ENCODE data around the gene PSMD6.
A peak's percentile ranks its signal among the peaks of the same experiment; 100 is the strongest.

The PSMD6 gene

DNA sequence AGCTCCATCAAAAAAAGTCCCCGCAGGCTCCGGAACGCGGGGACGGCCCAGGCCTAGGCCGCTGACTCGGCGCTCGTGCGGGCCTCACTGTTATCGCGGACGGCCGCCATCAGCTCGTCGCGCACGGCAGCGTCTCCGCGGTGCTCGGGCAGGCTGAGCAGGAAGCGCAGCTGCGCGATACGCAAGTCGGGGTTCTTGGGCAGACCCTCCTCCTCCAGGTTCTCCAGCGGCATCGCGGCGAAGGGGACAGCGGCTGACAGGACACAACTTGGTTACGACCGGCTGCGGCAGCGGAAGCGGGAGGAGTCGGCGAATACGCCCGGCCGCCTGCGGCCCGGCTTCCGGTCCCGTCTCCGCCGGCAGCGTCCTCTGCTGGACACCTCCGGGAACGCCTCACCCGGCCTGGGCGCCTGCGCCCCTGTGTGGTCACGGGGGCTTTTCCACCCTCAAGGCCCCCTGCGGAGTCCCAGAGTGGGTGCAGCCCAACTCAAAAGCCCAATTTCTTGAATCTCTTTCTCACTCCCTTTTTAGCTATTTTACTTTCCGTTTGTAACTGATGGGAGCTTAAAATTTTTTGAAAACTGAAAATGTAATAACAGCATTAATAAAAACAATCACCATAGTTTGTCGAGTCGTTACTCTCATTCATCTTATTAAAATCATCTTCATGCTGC, at the start of gene PSMD6:
PSMD6 (minus strand) TSS at position 308 of the 674 bp plus-strand sequence; CDS start at position 233, 75 bp downstream.
- DNase-seq: peak; percentile 85 to 96 (median 90)

DNA sequence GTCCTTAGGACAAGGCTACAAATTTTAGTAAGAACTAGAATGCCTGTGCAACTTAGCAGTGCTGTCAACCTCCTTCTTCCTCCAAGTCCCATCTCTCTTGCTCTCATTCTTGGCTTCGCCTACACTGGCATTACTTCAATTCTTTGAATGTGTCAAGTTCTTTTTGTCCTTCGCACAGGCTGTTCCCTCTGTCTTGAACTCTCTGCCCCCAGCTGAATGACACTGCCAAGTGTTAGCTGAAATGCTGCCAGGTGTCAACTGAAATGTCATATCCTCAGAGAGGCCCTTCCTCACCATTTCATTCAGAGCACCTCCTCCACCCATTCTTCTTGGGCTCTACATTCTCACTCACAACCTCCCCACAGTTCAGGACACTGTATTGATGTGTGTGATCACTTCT, 48.8 kb upstream of the PSMD6 start:
- no peak for DNase-seq

DNA sequence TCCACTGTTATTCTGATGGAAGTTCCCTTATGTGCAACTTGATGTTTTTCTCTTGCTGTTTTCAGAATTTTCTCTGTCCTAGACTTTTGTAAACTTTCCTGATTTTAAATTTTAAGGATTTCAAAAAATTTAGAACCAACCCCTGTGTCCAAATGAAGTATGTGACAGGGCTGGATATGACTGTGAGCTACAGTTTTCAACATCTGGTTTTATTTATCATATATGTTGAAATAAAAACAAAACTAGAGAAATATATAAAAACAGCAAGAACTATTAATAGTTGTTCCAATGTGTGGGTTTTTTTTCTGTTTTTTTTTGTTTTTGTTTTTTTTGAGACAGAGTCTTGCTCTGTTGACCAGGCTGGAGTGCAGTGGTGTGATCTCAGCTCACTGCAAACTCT, 47.4 kb upstream of the PSMD6 start:
- no peak for DNase-seq

- DNase-seq: no peak
Measured at GRCh38 chr3:64067506-64068346, 44.4 kb upstream of the PSMD6 start.

DNA sequence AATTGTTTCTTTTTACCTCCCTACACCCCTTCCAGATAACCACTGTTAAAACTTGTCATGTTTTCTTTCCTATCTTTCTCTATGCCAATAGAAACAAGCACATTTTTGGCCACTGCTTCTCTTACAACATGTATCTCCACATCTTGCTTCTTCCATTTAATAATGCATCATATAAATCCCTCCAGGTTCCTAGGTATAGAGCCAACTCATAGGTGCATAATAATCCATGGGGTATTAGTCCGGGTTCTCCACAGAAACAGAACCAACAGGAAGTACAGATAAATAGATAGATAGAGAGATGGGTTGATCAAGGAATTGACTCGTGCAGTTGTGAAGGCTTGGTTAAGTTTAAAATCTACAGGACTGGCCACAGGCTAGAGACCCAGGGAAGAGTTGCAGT, 41.5 kb upstream of the PSMD6 start:
- no peak for DNase-seq

DNA sequence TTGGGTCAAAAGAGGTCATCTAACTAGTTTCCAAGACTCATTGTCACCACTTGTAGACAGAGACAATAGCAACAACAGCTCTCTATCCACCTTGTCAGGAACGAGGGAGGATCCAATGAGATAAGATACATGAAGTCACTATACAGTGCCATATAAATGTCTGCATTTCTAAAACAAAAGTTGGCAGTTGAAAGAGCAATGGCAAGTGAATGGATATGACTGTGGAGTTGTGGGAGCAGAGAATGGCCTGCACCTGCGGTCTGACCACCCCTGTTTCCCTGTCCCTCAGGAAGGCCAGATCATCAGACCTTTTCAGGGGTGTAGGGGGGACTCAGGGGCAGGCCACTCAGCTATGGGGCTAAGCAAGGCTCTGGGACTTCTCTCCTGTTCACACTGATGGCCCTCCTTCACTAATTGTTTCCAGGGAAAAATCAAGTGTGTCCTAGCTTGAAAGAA, 40.7 kb upstream of the PSMD6 start:
- no peak for DNase-seq

DNA sequence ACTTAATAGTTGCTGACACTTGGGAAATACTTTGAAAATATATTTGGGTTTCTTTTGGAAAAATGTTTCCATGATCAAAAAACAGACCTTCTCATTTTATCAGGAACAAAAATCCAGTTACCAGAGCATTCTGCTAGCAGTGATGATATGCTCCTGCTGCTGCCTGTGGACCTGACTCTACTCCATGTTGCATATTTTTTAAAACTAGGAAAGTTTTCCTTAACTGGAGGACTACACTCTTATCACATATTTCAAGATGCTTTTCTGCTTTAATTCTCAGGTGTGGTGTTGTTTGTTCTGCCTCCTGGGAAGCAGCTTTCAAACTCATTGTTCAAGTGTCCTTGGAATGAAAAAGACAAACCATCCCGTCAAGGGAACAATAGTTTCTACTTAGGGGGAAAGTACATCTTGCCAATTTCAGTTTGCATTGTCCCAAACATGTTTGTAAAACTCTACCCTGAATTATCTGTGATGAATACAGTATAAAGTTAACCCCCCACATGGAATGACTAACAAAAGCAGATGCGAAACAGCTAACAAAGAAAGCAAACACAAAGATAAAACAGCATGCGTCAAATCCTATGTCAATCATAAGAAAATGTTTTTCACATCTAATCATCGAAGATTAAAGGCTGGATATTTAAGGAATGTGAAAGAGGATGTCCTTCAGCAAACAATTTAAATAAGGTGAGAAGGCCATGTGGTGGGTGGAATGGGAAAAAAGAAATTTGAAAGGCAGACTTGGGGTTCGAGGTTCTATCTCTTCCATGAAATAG, 40.1 kb upstream of the PSMD6 start:
- DNase-seq: no peak

- no peak for DNase-seq
Measured at GRCh38 chr3:64061628-64062027, 38.3 kb upstream of the PSMD6 start.

DNA sequence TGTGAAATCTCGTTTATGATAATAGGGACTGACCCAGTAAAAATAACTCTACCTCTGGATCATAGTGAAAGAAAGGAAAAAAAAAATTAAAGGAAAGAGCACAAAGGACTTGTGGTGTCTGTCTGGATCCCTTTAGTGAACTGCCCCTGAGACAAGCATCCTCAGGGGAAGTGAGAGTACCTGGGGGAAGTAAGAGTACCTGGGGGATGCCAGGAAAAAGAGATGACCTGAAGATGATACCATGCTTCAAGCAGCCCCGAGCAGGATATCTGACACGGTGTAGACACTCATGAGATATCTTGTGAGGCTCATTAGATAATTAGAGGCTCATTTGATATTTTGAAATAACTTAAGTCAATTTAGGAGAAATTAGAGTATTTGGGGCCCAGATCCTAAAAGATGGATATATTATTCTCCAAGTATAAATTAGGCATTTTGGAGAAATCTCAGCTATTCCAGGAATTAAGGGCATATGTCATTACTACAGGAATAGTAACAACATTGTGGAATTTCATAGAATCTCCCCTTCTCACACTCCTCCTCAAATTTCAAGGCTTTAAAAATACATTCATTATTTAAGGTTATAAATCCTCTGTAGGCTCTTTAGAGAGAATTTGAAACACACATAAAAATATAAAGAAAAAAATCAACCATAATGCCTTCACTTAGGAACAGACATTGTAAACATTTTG, 36.3 kb upstream of the PSMD6 start:
- no peak for DNase-seq

- no peak for DNase-seq
Measured at GRCh38 chr3:64058566-64058965, 35.3 kb upstream of the PSMD6 start.

DNA sequence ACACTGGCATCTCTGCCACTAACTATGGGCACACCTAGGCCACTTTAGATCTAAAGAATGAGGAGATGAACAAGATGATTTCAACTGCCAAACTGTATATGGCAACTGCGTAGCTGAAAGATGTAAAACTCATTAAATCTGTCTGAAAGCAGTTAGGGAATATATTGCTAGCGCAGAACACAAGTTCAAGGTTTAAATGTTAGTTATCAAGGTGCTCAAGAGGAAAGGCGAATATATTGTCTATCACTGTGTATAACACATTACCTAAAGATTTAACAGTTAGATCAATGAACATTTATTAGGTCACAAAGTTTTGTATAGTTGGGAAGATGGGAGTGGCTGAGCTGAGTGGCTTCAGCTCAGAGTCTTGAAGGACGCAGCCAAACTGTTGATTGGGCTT, 33.9 kb upstream of the PSMD6 start:
- DNase-seq: no peak

DNA sequence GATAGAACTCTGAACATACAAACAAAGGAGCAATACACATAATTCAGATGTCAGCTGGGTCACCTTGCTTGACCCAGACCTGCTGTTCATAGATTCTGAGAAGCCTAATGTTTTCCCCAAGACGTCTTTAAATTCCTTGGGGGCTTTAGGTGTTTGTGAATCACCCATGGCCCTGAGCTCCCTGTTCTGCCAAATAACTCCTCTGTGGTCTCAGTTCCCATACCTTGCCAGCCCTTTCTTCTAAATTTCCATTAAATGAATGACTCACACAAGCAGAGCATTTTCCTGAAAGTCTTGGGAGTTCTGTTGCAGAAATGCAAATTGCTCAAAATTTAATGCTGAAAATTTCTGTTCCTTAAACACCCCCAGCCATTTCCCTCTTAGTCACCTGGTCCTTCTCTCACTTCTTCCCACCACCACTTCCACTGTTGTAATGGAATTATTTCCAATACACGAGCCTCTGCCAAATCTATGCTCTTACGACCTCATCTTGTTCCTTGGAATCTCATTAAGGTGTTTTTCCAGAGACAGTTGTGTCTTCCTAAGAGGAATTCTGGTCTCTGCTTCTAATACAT, 33.4 kb upstream of the PSMD6 start:
- no peak for DNase-seq

DNA sequence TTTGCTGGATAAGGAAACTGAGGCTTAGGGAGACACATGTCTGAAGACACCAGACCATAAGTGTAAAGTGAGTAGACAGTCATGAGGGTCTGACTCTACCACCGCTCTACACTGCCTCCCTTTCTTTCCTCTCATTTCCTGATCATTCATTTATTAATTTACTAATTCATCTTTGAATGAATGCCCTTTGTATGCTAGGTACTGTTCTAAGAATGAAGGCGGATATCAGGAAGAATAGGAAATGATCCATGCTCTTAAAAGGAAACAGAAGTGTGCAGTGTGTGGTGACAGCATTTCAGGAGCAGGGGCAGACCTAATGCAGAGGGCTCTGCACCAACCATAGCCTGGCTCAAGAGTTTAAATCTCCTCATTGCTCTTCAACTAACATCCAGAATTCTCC, 31.8 kb upstream of the PSMD6 start:
- no peak for DNase-seq

GRCh38 chr3:64054488-64054887, 31.2 kb upstream of the PSMD6 start:
- DNase-seq: no peak

DNA sequence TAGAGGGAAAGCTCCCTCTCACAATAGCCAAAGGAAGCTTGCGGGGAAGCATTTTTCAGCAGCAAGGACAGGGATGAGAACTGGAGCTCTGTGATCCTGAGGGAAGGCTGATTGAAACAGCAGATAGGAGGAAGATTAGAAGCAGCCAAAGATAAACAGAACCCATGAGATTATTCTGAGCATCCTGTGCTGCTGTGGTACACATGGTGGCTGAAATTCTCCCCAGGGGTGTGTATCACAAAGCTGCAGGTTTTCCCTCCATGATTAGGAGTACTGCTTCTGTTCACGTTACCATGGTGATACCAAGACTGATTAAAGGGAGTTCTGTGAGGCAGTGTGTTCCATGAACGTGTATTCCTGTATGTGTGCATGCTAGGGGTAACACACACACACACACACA, 30.3 kb upstream of the PSMD6 start:
- DNase-seq: no peak

- DNase-seq: no peak
Measured at GRCh38 chr3:64053117-64053516, 29.8 kb upstream of the PSMD6 start.

DNA sequence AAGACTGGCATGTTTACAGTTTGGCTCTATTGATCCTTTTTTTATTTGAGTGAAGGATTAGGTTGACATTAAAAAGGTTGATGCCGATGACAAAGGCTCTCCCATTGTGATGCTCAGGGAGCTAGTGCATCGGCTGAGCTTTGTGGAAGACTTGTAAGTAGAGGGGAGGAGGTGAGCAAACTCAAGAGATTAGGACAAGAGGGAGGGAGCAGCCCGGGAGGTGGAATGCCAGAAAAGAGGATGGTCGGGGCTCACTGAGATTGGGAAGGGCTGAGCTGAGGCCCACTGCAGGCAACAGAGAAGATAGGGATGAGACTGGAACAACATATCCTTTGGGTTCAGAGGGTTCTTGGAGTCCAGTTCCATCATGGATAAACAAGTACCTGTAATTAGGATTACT, 26.5 kb upstream of the PSMD6 start:
- DNase-seq: no peak

DNA sequence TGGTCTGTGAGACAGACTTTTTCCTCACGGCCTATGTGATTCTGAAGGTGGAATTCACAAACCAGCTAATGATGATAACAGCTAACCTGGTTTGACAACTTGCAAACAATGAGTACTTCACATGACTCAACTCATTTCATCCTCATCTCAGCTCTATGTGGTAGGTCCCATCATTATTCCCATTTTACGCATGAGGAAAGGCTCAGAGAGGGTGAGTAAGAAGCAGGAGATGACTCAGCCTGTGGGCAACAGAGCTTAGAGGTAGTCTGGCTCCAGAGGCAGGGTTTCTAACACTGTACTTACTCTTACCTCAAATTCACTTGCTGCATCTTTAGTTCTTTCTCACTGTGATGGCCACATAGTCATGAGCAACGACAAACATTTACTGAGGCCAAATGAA, 25.8 kb upstream of the PSMD6 start:
- DNase-seq: no peak

- no peak for DNase-seq
Measured at GRCh38 chr3:64048631-64049061, 25.4 kb upstream of the PSMD6 start.

DNA sequence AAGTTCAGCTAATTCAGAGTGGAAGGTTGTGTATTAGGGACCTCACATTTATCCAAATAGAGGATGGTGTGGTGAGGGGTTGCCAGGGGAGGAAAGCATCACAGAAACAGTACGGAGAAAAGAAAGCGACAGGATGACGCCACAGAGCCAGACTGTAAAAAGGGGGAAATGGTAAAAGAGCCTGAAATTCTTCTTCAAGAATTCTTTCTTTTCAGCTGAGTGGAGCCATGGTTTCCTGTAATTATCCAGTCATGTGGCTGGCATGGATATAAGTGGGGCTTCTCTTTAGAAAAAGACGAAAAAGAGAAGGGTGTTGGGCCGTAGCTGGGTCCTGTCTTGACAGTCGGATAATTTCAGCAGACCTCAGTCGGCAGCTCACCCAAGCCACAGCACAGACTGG, 24.5 kb upstream of the PSMD6 start:
- DNase-seq: no peak

DNA sequence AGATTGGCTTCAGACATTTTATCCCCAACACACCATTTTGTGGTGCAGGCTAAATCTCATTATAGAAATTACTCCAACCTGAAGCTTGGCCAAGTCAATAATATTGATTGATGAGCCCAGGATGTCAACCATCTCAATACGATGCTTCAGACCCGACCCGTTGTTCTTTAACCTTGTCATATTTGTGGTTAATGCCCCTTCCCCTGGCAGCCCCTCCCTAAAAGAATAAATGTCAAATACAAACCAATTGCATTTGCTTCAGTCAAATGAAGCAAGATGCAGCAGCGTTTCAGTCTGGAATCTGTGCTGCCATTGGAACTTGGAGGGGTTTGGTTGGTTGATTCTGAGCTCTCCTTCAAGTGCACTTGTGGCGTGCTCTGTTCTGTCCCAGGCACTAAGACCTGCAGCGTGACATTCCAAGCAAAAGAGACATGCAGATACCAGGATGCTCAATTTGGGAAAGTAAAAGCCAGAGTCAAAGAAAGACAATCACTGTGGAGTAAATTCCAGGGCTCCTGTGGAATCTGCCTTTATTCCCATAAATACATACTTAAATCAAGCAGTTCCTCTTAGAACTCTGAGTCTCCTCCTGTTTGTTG, 23.8 kb upstream of the PSMD6 start:
- no peak for DNase-seq

DNA sequence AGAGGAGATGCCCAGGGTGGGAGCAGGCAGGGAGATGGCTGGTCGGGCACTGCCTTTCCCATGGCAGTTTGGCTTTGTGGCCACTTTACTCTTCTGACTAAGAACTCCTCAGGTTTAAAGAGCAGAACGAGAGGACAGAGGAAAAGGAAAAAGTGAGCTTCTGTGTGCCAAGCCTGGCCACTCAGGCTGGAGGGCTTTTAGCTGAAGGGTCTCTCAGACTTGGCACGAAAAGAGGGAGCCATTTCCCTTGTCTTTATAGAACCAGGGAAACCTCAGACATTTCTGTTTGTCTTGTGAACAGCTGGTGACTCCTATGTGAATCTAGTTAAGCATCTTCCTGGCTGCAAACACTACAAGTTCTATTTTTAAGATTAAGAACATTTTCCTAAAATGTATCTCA, 23.3 kb upstream of the PSMD6 start:
- no peak for DNase-seq

All from stimulated activated naive CD4-positive, alpha-beta T cell (primary cell).